Spleen (tissue), 7 donors: ENCODE measurements around the gene MICU2.
"Not testable (repeated sequence)": the region's sequence is repeated elsewhere in the genome, so short reads cannot be mapped to it uniquely, and the experiment has no call there.

Source experiments
- POLR2AphosphoS5 ChIP-seq, 3 donors: sonication (generic); formaldehyde crosslinking; IDR thresholded peaks; one replicate each; pipeline ENCODE4 v1.5.1; 2017; ENCODE audit warnings: antibody characterized with exemption in 3 of 3
- TF ChIP-seq, protein P1 (sequence below), 11 experiments: fragments of 200-600 bp in 7 of 11; fragments of 450-650 bp in 4 of 11; sonication (generic) in 4 of 11; IDR thresholded peaks in 8 of 11; conservative IDR thresholded peaks in 3 of 11; 1 replicate in 7 of 11; 2 replicates in 4 of 11; pipeline versions ENCODE4 v1.4.0 to v1.8.0; 2016 to 2021; ENCODE audit warnings: antibody characterized with exemption in 11 of 11, inconsistent platforms in 4 of 11, mild to moderate bottlenecking in 1 of 11
- donor health status: DM: no; HTN: no; CAD: no; lungs with moderate emphysema.
- donor health status: DM: no; HTN: no; CAD: no.
- donor health status: DM: no; HTN: no; CAD: no.

DNA sequence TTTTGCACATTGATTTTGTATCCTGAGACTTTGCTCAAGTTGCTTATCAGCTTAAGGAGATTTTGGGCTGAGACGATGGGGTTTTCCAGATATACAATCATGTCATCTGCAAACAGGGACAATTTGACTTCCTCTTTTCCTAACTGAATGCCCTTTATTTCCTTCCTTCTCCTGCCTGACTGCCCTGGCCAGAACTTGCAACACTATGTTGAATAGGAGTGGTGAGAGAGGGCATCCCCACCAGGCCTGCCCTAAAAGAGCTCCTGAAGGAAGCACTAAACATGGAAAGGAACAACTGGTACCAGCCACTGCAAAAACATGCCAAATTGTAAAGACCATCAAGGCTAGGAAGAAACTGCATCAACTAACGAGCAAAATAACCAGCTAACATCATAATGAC is 50.7 kb downstream of the MICU2 start:
- TF ChIP-seq, protein P1, sequence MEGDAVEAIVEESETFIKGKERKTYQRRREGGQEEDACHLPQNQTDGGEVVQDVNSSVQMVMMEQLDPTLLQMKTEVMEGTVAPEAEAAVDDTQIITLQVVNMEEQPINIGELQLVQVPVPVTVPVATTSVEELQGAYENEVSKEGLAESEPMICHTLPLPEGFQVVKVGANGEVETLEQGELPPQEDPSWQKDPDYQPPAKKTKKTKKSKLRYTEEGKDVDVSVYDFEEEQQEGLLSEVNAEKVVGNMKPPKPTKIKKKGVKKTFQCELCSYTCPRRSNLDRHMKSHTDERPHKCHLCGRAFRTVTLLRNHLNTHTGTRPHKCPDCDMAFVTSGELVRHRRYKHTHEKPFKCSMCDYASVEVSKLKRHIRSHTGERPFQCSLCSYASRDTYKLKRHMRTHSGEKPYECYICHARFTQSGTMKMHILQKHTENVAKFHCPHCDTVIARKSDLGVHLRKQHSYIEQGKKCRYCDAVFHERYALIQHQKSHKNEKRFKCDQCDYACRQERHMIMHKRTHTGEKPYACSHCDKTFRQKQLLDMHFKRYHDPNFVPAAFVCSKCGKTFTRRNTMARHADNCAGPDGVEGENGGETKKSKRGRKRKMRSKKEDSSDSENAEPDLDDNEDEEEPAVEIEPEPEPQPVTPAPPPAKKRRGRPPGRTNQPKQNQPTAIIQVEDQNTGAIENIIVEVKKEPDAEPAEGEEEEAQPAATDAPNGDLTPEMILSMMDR (IDR thresholded peaks at IDR 0.05 in 8 of 11, conservative IDR thresholded peaks at IDR 0.05 in 3 of 11), result not testable (repeated sequence)
- TF ChIP-seq POLR2AphosphoS5 (IDR thresholded peaks at IDR 0.05), result not testable (repeated sequence)
